Calu3 (cell line): ENCODE data around the gene CTSW. TPM values are rescaled to one million over a fixed set of nuclear protein-coding genes. Genes with fewer than 3 reads are reported as not detected.
A peak's percentile ranks its signal among the peaks of the same experiment; 100 is the strongest.

Experiments
- BruUV-seq: library from RNA; stranded (reverse); fragments of 400-500 nt; replicated peaks from 2 replicates; lab custom pipeline; 2021; lab: Mats Ljungman, UMichigan
- CTCF ChIA-PET: fragments of 300-600 bp; sonication (Branson Sonifier 250); formaldehyde crosslinking; loops from one replicate; lab custom pipeline; 2022; ENCODE audit warnings: antibody characterized with exemption; lab: Charles Lee
- DNase-seq: peaks from one replicate; pipeline ENCODE4 v3.0.0; 2022
- H3K27ac Mint-ChIP-seq: one replicate; pipeline ENCODE4 v1.8.0; 2022; ENCODE audit warnings: mixed read lengths; ENCODE audit not compliant: unreplicated experiment
- H3K27me3 Mint-ChIP-seq: one replicate; pipeline ENCODE4 v1.8.0; 2022; ENCODE audit warnings: mixed read lengths; ENCODE audit not compliant: unreplicated experiment
- H3K36me3 Mint-ChIP-seq: one replicate; pipeline ENCODE4 v1.8.0; 2022; ENCODE audit warnings: mild to moderate bottlenecking, moderate library complexity, mixed read lengths; ENCODE audit not compliant: insufficient read depth, unreplicated experiment
- H3K4me1 Mint-ChIP-seq: one replicate; pipeline ENCODE4 v1.8.0; 2022; ENCODE audit warnings: mild to moderate bottlenecking, low read depth, mixed read lengths; ENCODE audit not compliant: unreplicated experiment
- H3K4me3 Mint-ChIP-seq: one replicate; pipeline ENCODE4 v1.8.0; 2022; ENCODE audit warnings: mild to moderate bottlenecking, low read depth, moderate library complexity, mixed read lengths; ENCODE audit not compliant: unreplicated experiment
- H3K9me3 Mint-ChIP-seq: one replicate; pipeline ENCODE4 v1.8.0; 2022; ENCODE audit warnings: low read depth, mixed read lengths; ENCODE audit not compliant: unreplicated experiment
- CTCF ChIP-seq: fragments of 200-600 bp; IDR thresholded peaks from one replicate; pipeline ENCODE4 v1.8.0; 2022; ENCODE audit warnings: antibody characterized with exemption; ENCODE audit not compliant: unreplicated experiment
- intact Hi-C: fragments of 100-400 bp; cut with micrococcal nuclease; formaldehyde crosslinking; loops from one replicate; pipeline ENCODE4 v1.10.0; 2022; ENCODE audit not compliant: unreplicated experiment
- total RNA-seq: library from RNA; stranded (reverse); gene quantifications from 2 replicates; pipeline ENCODE4 v1.2.3, GENCODE V29; 2022

CTSW gene
- total RNA-seq, 1 experiment from 2014 or later, result not detected

GRCh38 chr11:65860278-65861164 is 19.1 kb upstream of the CTSW start, which contains the start of gene MUS81:
Gene MUS81, plus strand, starts transcription at chr11:65860433. Its CDS starts 321 bp downstream, at chr11:65860754.
- peaks cover 91% of the 10 kb centered on the region for H3K36me3 Mint-ChIP-seq
- intact Hi-C loops, result no loop called here
- H3K9me3 Mint-ChIP-seq, result no peaks in the 10 kb centered on the region
- peak within 1 kb of the TSS; percentile 95 for H3K27ac Mint-ChIP-seq
- DNase-seq, result peak; percentile 98
- CTCF ChIA-PET, result interaction anchor here (0.6 to 2.9 kb wide), 22 partner anchors 9 to 440 kb away, joined by 3 to 37 read pairs (median 4); partner anchors contain the start of genes BANF1, CCDC85B, EFEMP2 and FIBP
- peak within 1 kb of the TSS; percentile 84 for H3K4me3 Mint-ChIP-seq
- peaks cover 27% of the 10 kb centered on the region for H3K4me1 Mint-ChIP-seq
- no TSS peak for BruUV-seq
- peak; percentile 39 for TF ChIP-seq CTCF
- H3K27me3 Mint-ChIP-seq, result no peaks in the 10 kb centered on the region

DNA sequence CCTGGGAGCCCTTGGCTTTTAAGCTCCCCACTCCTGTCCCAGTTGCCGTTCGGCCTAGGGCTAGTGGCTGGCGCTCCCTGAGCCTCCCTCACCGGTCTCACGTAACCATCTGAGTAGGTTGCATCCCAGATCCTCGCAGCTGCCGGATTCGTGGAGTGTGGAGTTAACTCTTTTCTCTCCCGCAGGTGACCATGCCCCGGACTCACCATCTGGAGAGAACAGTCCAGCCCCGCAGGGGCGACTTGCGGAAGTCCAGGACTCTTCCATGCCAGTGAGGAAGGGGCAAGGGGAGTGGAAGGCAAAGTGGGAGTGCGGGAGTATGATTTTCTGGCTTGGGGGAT is 18.5 kb upstream of the CTSW start:
- DNase-seq, result no peak
- Mint-ChIP-seq H3K9me3 (no peaks in the 10 kb centered on the region), H3K36me3 (peaks cover 84% of the 10 kb centered on the region), H3K27me3 (no peaks in the 10 kb centered on the region), H3K4me1 (peaks cover 25% of the 10 kb centered on the region), H3K27ac (peak overlapping the region; percentile 95), H3K4me3 (peak overlapping the region; percentile 84)
- intact Hi-C loops, result no loop called here
- TF ChIP-seq CTCF, result no peak
- no TSS peak for BruUV-seq
- CTCF ChIA-PET, result interaction anchor here (1.0 to 1.5 kb wide), 3 partner anchors 24 to 29 kb away, joined by 4 to 7 read pairs (median 5); partner anchors contain the start of gene FIBP

GRCh38 chr11:65861533-65862183 is 18.0 kb upstream of the CTSW start:
- CTCF ChIA-PET, result interaction anchor here (1.0 to 1.5 kb wide), 3 partner anchors 24 to 28 kb away, joined by 4 to 7 read pairs (median 5); partner anchors contain the start of gene FIBP
- H3K27me3 Mint-ChIP-seq, result no peaks in the 10 kb centered on the region

More at GRCh38 chr11:65861533-65862183, 18.0 kb upstream of the CTSW start:
- Mint-ChIP-seq H3K9me3 (no peaks in the 10 kb centered on the region), H3K4me1 (peaks cover 20% of the 10 kb centered on the region), H3K4me3 (peak overlapping the region; percentile 84), H3K27ac (peak overlapping the region; percentile 95), H3K36me3 (peaks cover 83% of the 10 kb centered on the region)
- intact Hi-C loops, result no loop called here
- DNase-seq, result no peak
- TF ChIP-seq CTCF, result no peak
- TSS peak; percentile 29 for BruUV-seq
